Activated CD8-positive, alpha-beta T cell treated with anti-CD3 and anti-CD28 coated beads, Interleukin-2, amount 10 ng/mL, durations not matched to agents 7 days and 5 days (primary cell): ENCODE measurements around the gene PABPC1L2B. TPM values are rescaled to one million over a fixed set of nuclear protein-coding genes. Genes with fewer than 3 reads are reported as not detected.
"Not testable (repeated sequence)": the region's sequence is repeated elsewhere in the genome, so short reads cannot be mapped to it uniquely, and the experiment has no call there.

Experiments used
- ATAC-seq: fragments of 150-1000 bp; cut with Tn5 transposase; one replicate; pipeline ENCODE4 v1.10.0; 2021; ENCODE audit warnings: moderate library complexity
- CTCF ChIA-PET: fragments of 350-600 bp; sonication (Branson Sonifier 250); formaldehyde crosslinking; loops from one replicate; lab custom pipeline; 2021; ENCODE audit warnings: antibody characterized with exemption; lab: Charles Lee
- POLR2A ChIA-PET: fragments of 350-600 bp; sonication (Branson Sonifier 250); formaldehyde crosslinking; loops from one replicate; lab custom pipeline; 2021; ENCODE audit warnings: antibody characterized with exemption; lab: Charles Lee
- DNase-seq: peaks from one replicate; pipeline ENCODE4 v3.0.0-alpha.2; 2020
- H3K27ac Mint-ChIP-seq: one replicate; pipeline ENCODE4 v1.8.0; 2021; ENCODE audit warnings: mild to moderate bottlenecking, mixed read lengths
- H3K27me3 Mint-ChIP-seq: one replicate; pipeline ENCODE4 v1.8.0; 2021; ENCODE audit warnings: low read depth, mixed read lengths
- H3K36me3 Mint-ChIP-seq: one replicate; pipeline ENCODE4 v1.8.0; 2021; ENCODE audit warnings: low read depth, mixed read lengths
- H3K4me1 Mint-ChIP-seq: one replicate; pipeline ENCODE4 v1.8.0; 2021; ENCODE audit warnings: low read depth, mixed read lengths
- H3K4me3 Mint-ChIP-seq: one replicate; pipeline ENCODE4 v1.8.0; 2021; ENCODE audit warnings: mild to moderate bottlenecking, mixed read lengths
- H3K9me3 Mint-ChIP-seq: one replicate; pipeline ENCODE4 v1.8.0; 2022; ENCODE audit warnings: mixed read lengths; ENCODE audit not compliant: insufficient read depth
- total RNA-seq, 2 experiments: library from RNA; stranded (reverse); gene quantifications; one replicate each; pipeline ENCODE4 v1.2.3, GENCODE V29; 2021

The PABPC1L2B gene
- not detected for total RNA-seq

DNA sequence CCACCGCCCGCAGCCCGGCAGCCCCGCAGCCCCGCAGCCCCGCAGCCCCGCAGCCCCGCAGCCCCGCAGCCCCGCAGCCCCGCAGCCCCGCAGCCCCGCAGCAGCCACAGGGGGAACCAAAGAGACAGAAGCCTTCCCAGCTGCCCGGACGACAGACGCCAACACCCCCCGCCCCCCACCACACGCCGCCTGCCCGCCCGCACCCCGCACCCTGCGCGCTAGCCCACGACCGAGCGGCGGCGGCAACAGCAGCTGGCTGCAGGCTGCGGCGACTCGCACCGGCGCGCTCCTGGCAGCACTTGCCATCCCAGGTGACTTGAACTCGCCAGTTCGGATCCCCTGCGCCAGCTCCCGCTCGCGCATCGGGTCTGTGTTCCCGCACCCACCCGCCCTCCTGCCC is at the start of gene PABPC1L2B:
Gene PABPC1L2B, plus strand, starts transcription at position 207 of the 400 bp plus-strand sequence. CDS start 704 bp downstream, outside the sequence.
- POLR2A ChIA-PET, ATAC-seq, H3K27ac Mint-ChIP-seq, H3K27me3 Mint-ChIP-seq, H3K4me1 Mint-ChIP-seq, CTCF ChIA-PET, H3K4me3 Mint-ChIP-seq, H3K9me3 Mint-ChIP-seq, DNase-seq, H3K36me3 Mint-ChIP-seq: not testable (repeated sequence)

DNA sequence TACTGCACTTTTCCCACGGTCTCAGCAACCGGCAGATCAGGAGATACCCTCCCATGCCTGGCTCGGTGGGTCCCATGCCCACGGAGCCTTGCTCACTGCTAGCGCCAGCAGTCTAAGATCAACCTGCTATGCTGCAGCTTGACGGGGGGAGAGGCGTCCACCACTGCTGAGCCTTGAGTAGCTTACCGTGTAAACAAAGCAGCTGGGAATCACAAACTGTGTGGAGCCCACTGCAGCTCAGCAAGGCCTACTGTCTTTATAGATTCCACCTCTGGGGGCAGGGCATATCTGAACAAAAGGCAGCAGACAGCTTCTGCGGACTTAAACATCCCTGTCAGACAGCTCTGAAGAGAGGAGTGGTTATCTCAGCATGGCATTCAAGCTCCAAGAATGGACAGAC is 42.8 kb upstream of the PABPC1L2B start:
- H3K27me3 Mint-ChIP-seq, H3K36me3 Mint-ChIP-seq, POLR2A ChIA-PET, H3K9me3 Mint-ChIP-seq, H3K27ac Mint-ChIP-seq, CTCF ChIA-PET, H3K4me1 Mint-ChIP-seq, DNase-seq, H3K4me3 Mint-ChIP-seq, ATAC-seq: not testable (repeated sequence)

DNA sequence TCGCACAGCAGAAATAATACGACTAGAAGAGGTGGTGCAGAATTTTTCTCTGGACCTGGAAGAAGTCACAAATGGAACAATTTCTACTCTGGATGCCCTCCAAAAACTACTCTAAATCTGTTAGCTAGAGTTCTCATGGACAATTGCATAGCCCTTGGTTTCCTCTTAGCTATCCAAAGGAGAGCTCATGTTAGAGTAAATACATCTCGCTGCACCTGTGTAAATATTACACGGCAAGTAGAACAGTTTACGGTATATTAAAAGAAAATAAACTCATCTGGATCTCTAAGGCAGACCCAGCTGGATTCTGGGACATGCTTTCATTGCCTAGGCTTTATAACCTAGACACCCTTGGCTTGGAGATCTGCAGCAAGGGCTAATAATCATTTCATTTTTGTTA is 30.9 kb upstream of the PABPC1L2B start:
- H3K4me3 Mint-ChIP-seq, CTCF ChIA-PET, H3K9me3 Mint-ChIP-seq, DNase-seq, H3K27ac Mint-ChIP-seq, H3K4me1 Mint-ChIP-seq, ATAC-seq, POLR2A ChIA-PET, H3K27me3 Mint-ChIP-seq, H3K36me3 Mint-ChIP-seq: not testable (repeated sequence)

DNA sequence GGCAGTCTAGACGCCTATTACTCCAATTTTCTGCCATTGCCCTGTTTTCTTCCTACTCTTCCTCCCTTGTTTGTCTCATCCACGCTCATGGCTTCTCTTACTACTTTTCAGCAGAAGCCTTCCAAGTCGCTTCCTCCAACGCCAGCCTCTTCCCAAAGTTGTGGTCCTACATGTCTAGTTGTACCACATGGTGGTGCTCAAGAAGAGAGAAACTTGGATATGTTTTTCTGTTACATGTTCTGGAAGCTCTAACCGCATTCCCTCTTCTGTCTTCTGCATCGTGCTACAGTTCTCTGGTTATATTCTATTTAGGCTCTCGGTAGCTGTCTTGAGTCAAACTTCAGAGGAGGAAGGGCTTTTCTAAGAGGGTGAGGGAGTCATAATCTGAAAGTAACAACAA is 27.9 kb upstream of the PABPC1L2B start:
- DNase-seq, ATAC-seq, H3K27me3 Mint-ChIP-seq, H3K4me1 Mint-ChIP-seq, H3K9me3 Mint-ChIP-seq, POLR2A ChIA-PET, H3K36me3 Mint-ChIP-seq, H3K4me3 Mint-ChIP-seq, H3K27ac Mint-ChIP-seq, CTCF ChIA-PET: not testable (repeated sequence)

DNA sequence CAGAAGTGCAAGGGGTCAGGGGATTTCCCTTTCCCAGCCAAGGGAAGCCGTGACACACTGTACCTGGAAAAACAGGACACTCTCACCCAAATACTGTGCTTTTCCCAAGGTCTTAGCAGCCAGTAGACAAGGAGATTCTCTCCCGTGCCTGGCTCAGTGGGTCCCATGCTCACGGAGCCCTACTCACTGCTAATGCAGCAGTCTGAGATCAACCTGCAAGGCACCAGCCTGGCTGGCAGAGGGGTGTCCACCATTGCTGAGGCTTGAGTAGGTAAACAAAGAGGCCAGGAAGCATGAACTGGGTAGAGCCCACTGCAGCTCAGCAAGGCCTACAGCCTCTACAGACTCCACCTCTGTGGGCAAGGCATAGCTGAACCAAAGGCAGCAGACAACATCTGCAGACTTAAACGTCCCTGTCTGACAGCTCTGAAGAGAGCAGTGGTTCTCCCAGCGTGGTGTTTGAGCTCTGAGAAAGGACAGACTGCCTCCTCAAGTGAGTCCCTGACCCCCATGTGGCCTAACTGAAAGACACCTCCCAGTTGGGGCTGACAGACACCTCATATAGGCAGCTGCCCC is 21.8 kb upstream of the PABPC1L2B start:
- DNase-seq, H3K27me3 Mint-ChIP-seq, H3K27ac Mint-ChIP-seq, H3K9me3 Mint-ChIP-seq, H3K4me1 Mint-ChIP-seq, POLR2A ChIA-PET, H3K4me3 Mint-ChIP-seq, H3K36me3 Mint-ChIP-seq, ATAC-seq, CTCF ChIA-PET: not testable (repeated sequence)

DNA sequence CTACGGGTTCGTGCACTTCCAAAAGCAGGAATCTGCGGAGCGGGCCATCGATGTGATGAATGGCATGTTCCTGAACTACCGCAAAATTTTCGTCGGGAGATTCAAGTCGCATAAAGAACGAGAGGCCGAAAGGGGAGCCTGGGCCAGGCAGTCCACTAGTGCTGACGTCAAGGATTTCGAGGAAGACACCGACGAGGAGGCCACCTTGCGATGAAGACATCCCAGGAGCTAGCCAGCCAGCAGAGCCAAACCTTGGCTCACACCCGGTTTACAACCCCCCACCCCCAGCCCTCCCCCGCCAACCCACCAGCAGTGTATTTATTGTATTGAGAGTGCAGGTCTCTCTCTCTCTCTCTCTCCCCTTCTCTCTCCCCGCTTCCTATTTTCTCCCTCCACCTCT is 1.3 kb downstream of the PABPC1L2B start:
- H3K27ac Mint-ChIP-seq, H3K4me1 Mint-ChIP-seq, H3K36me3 Mint-ChIP-seq, DNase-seq, ATAC-seq, POLR2A ChIA-PET, H3K9me3 Mint-ChIP-seq, H3K4me3 Mint-ChIP-seq, H3K27me3 Mint-ChIP-seq, CTCF ChIA-PET: not testable (repeated sequence)

DNA sequence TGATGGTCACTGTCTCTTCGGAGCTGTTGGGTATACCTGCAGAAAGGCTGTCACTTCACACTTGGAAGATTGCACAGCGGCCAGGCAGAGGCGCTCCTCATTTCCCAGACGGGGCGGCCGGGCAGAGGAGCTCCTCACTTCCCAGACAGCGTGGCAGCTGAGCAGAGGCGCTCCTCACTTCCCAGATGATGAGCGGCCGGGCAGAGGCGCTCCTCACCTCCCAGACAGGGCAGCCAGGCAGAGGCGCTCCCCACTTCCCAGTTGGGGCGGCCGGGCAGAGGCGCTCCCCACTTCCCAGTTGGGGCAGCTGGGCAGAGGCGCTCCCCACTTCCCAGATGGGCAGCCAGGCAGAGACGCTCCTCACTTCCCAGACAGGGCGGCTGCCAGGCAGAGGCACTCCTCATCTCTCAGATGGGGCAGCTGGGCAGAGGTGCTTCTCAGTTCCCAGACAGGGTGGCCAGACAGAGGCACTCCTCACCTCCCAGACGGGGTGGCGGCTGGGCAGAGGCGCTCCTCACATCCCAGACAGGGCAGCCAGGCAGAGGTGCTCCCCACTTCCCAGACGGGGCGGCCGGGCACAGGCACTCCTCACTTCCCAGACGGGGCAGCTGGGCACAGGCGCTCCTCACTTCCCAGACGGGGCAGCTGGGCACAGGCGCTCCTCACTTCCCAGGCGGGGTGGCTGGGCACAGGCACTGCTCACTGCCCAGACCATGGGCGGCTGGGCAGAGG is 18.8 kb downstream of the PABPC1L2B start:
- ChIA-PET POLR2A (no interaction called here), CTCF (no interaction called here)
- Mint-ChIP-seq H3K36me3 (no peaks in the 10 kb centered on the region), H3K9me3 (no peaks in the 10 kb centered on the region), H3K4me3 (no peak overlapping the region), H3K27me3 (no peaks in the 10 kb centered on the region), H3K27ac (no peak overlapping the region), H3K4me1 (no peaks in the 10 kb centered on the region)
- DNase-seq: no peak
- ATAC-seq: no peak

DNA sequence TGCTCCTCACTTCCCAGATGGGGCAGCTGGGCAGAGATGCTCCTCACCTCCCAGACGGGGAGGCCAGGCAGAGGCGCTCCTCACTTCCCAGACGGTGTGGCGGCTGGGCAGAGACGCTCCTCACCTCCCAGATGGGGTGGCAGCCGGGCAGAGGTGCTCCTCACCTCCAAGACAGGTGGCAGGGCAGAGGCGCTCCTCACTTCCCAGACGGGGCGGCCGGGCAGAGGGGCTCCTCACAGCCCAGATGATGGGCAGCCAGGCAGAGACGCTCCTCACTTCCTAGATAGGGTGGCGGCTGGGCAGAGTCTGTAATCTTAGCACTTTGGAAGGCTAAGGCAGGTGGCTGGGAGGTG is 19.3 kb downstream of the PABPC1L2B start:
- H3K4me3 Mint-ChIP-seq, H3K9me3 Mint-ChIP-seq, H3K27me3 Mint-ChIP-seq, ATAC-seq, CTCF ChIA-PET, DNase-seq, H3K4me1 Mint-ChIP-seq, H3K36me3 Mint-ChIP-seq, POLR2A ChIA-PET, H3K27ac Mint-ChIP-seq: not testable (repeated sequence)

DNA sequence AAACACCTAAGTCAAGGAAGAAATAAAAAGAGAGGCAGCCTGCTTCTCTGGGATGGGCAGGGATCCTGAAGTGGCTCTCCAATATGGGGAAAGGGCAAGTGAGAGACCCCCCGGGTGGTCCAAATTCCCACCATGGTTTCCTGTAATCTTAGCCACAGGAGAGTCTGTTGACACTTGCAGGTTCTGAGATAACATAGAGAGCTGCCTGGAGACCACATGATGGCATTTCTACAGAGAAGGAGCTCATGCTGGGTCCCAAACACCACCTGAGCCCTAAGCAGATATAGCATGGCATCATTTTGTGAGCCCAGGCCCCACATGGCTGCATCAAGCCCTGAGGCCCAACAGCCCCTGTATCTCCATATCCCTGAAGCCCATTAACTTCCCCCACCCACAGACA is 26.1 kb downstream of the PABPC1L2B start:
- POLR2A ChIA-PET: no interaction called here
- Mint-ChIP-seq H3K27me3 (no peaks in the 10 kb centered on the region), H3K9me3 (no peaks in the 10 kb centered on the region), H3K36me3 (no peaks in the 10 kb centered on the region), H3K4me3 (no peak overlapping the region), H3K4me1 (no peaks in the 10 kb centered on the region), H3K27ac (no peak overlapping the region)
- CTCF ChIA-PET: no interaction called here
- ATAC-seq (no peak), DNase-seq (no peak)

Other genes starting within 250 kb of the PABPC1L2B start
- under 1 TPM in 1 of 2 experiments, not detected in 1; 0.18 TPM for gene DMRTC1B, start 226.0 kb upstream of the PABPC1L2B start, total RNA-seq
- gene FAM236B, start 220.3 kb upstream of the PABPC1L2B start, total RNA-seq: not detected
- not detected for gene FAM236D, start 194.7 kb upstream of the PABPC1L2B start, total RNA-seq
- not detected for gene FAM236C, start 90.3 kb upstream of the PABPC1L2B start, total RNA-seq
- gene FAM236A, start 64.7 kb upstream of the PABPC1L2B start, total RNA-seq: not detected
- under 1 TPM in 1 of 2 experiments, not detected in 1; 0.18 TPM for gene DMRTC1, start 59.1 kb upstream of the PABPC1L2B start, total RNA-seq
- not detected for gene PABPC1L2A, start 76.6 kb downstream of the PABPC1L2B start, total RNA-seq
- 1 to 10 TPM in 1 of 2 experiments, under 1 TPM in 1; 0.81 to 1.0 TPM for gene NAP1L2, start 211.9 kb downstream of the PABPC1L2B start, total RNA-seq